ENCODE data around the gene RNASE12. TPM values are rescaled to one million over a fixed set of nuclear protein-coding genes. Genes with fewer than 3 reads are reported as not detected.

Gene RNASE12
- total and polyA plus RNA-seq, 9 of the 15 experiments (the other 6 are each of a cell fraction or from before 2014, with no cell fraction given), result 0.24 TPM; not detected in 8

DNA sequence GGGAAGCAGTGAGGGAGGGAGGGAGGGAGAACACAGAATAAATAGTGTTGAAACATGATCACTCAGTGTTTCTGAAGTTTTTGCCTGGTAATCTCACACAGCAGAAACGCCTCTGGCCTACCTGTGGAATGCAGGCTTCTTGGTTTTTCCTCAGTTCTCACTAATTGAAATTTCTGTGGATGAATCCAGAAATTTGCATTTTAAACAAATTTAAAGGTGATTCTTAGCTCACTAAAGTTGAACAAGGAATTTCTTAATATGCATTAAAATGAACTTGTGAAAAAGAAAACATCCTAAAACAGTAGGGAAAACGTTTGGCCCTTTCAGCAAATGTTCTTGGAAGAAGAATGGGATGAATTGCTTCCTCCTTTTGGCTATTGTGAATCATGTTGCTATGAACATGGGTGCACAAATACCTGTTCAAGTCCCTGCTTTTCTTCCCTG is 31.7 kb downstream of the RNASE12 start:
- Histone ChIP-seq H3K4me1 (replicated peaks in 1 of 2; ENCODE audit: control insufficient read depth in 2 of 2, insufficient read depth in 2 of 2, low read length in 2 of 2) (peaks cover 0 to 24% of the 10 kb centered on the region in 2 experiments; a peak in 3 of 5 replicates), H2AFZ (ENCODE audit: low read depth, low read length) (peak overlapping the region; percentile 57), H3K79me2 (ENCODE audit: control insufficient read depth, insufficient read depth, low read length) (no peaks in the 10 kb centered on the region), H3K4me2 (ENCODE audit: insufficient read depth, low read length) (no peak overlapping the region), H3K9me3 (replicated peaks; ENCODE audit: control insufficient read depth, insufficient read depth, low read depth, low read length) (no peaks in the 10 kb centered on the region), H3K9ac (ENCODE audit: insufficient read depth in 1 of 2, low read depth in 2 of 2, low read length in 2 of 2) (no peak overlapping the region), H3K9me1 (ENCODE audit: control insufficient read depth, insufficient read depth, low read length) (no peaks in the 10 kb centered on the region), H3K4me3 (no peak overlapping the region), H3K27ac (ENCODE audit: extremely low read depth, low read depth, low read length) (no peak overlapping the region), H3K27me3 (ENCODE audit: control insufficient read depth in 2 of 2, insufficient read depth in 2 of 2, low read length in 2 of 2) (no peaks in the 10 kb centered on the region), H4K20me1 (replicated peaks; ENCODE audit: control insufficient read depth, insufficient read depth, low read length) (no peaks in the 10 kb centered on the region), H3K36me3 (ENCODE audit: control insufficient read depth, insufficient read depth, low read length) (no peaks in the 10 kb centered on the region)
- no TSS peak for BruUV-seq (replicated peaks)
- in situ Hi-C loops (cut with MboI) (no loop called here), intact Hi-C loops (cut with micrococcal nuclease) (no loop called here)
- WGBS (ENCODE audit: insufficient coverage, low coverage, missing lambda C conversion rate), result 6% methylated on average over 2 of the region's 2 CpGs
- peak; percentile 62; the same call in 2 of the 3 replicates for ATAC-seq
- ChIA-PET POLR2A (no interaction called here), CTCF (ENCODE audit: low intra/inter-chr PET ratio) (no interaction called here)
- TF ChIP-seq, protein P1, sequence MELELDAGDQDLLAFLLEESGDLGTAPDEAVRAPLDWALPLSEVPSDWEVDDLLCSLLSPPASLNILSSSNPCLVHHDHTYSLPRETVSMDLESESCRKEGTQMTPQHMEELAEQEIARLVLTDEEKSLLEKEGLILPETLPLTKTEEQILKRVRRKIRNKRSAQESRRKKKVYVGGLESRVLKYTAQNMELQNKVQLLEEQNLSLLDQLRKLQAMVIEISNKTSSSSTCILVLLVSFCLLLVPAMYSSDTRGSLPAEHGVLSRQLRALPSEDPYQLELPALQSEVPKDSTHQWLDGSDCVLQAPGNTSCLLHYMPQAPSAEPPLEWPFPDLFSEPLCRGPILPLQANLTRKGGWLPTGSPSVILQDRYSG (tag; conservative IDR thresholded peaks at IDR 0.05; ENCODE audit: low read depth), result no peak
- TF ChIP-seq, protein P2, sequence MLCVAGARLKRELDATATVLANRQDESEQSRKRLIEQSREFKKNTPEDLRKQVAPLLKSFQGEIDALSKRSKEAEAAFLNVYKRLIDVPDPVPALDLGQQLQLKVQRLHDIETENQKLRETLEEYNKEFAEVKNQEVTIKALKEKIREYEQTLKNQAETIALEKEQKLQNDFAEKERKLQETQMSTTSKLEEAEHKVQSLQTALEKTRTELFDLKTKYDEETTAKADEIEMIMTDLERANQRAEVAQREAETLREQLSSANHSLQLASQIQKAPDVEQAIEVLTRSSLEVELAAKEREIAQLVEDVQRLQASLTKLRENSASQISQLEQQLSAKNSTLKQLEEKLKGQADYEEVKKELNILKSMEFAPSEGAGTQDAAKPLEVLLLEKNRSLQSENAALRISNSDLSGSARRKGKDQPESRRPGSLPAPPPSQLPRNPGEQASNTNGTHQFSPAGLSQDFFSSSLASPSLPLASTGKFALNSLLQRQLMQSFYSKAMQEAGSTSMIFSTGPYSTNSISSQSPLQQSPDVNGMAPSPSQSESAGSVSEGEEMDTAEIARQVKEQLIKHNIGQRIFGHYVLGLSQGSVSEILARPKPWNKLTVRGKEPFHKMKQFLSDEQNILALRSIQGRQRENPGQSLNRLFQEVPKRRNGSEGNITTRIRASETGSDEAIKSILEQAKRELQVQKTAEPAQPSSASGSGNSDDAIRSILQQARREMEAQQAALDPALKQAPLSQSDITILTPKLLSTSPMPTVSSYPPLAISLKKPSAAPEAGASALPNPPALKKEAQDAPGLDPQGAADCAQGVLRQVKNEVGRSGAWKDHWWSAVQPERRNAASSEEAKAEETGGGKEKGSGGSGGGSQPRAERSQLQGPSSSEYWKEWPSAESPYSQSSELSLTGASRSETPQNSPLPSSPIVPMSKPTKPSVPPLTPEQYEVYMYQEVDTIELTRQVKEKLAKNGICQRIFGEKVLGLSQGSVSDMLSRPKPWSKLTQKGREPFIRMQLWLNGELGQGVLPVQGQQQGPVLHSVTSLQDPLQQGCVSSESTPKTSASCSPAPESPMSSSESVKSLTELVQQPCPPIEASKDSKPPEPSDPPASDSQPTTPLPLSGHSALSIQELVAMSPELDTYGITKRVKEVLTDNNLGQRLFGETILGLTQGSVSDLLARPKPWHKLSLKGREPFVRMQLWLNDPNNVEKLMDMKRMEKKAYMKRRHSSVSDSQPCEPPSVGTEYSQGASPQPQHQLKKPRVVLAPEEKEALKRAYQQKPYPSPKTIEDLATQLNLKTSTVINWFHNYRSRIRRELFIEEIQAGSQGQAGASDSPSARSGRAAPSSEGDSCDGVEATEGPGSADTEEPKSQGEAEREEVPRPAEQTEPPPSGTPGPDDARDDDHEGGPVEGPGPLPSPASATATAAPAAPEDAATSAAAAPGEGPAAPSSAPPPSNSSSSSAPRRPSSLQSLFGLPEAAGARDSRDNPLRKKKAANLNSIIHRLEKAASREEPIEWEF (CRISPR knock-in tag; IDR thresholded peaks at IDR 0.05), result no peak
- TF ChIP-seq SMAD3 (CRISPR knock-in tag; conservative IDR thresholded peaks at IDR 0.05) (no peak), C11orf30 (IDR thresholded peaks at IDR 0.05; ENCODE audit: low read depth) (no peak)
- DNase-seq (ENCODE audit: extremely low read depth in 1 of 4, low spot score in 3 of 4), result peak in 1 of 4 experiments; percentile 23
- FAIRE-seq, result peak; percentile 35

All from K562 (cell line).